ENCODE data around the gene RAB11B. TPM values are rescaled to one million over a fixed set of nuclear protein-coding genes. Genes with fewer than 3 reads are reported as not detected.
A peak's percentile ranks its signal among the peaks of the same experiment; 100 is the strongest.

The RAB11B gene
- total and polyA plus RNA-seq, 2 of the 13 experiments (the other 11 are each of a cell fraction or from before 2014, with no cell fraction given), result 6.0 to 28.4 TPM

DNA sequence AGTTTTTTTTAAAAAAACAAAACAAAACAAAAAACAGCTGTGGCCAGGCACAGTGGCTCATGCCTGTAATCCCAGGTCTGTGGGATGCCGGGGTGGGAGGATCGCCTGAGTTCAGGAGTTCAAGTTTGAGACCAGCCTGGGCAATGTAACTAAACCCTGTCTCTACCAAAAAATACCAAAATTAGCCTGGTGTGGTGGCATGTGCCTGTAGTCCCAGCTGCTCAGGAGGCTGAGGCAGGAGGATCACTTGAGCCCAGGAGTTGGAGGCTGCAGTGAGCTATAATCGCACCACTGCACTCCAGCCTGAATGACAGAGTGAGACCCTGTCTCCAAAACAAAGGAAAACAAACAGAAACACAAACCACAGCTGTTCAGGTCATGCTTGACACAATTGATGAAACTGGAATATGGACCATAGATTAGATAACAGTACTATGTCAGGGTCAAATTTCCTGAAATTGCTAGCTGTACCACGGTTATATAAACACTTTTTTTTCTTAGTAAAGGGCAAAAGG, 33.1 kb upstream of the RAB11B start (continued):
- TF ChIP-seq ZSCAN21 (CRISPR knock-in tag; IDR thresholded peaks at IDR 0.05; ENCODE audit: borderline replicate concordance) (peak; percentile 43; the same call in 1 of the 2 replicates), ZNF704 (CRISPR knock-in tag; IDR thresholded peaks at IDR 0.05; ENCODE audit: borderline replicate concordance) (no peak), RBFOX2 (IDR thresholded peaks at IDR 0.05; ENCODE audit: low read depth, low read length) (no peak), ZNF772 (CRISPR knock-in tag; IDR thresholded peaks at IDR 0.05) (peak; percentile 84), PHB2 (IDR thresholded peaks at IDR 0.05; ENCODE audit: partially characterized antibody) (no peak), HNF4G (IDR thresholded peaks at IDR 0.05; ENCODE audit: borderline replicate concordance, low read depth, low read length) (peak; percentile 92), HNF4G (CRISPR knock-in tag; IDR thresholded peaks at IDR 0.05; ENCODE audit: borderline replicate concordance, low read depth) (peak; percentile 92), ZNF839 (CRISPR knock-in tag; IDR thresholded peaks at IDR 0.05; ENCODE audit: borderline replicate concordance) (no peak), ATF4 (CRISPR knock-in tag; IDR thresholded peaks at IDR 0.05) (peak in 1 of 2 experiments; percentile 84; a peak in 2 of 4 replicates), ZNF781 (CRISPR knock-in tag; IDR thresholded peaks at IDR 0.05; ENCODE audit: borderline replicate concordance, not compliant biosample characterization) (peak; percentile 34), ZNF777 (CRISPR knock-in tag; IDR thresholded peaks at IDR 0.05) (no peak), RCOR2 (CRISPR knock-in tag; IDR thresholded peaks at IDR 0.05) (peak; percentile 99), SP140L (CRISPR knock-in tag; IDR thresholded peaks at IDR 0.05; ENCODE audit: borderline replicate concordance) (no peak), SNAI1 (CRISPR knock-in tag; IDR thresholded peaks at IDR 0.05; ENCODE audit: borderline replicate concordance) (no peak), IKZF1 (IDR thresholded peaks at IDR 0.05) (no peak), KAT8 (CRISPR knock-in tag; IDR thresholded peaks at IDR 0.05) (peak; percentile 84), SIX4 (CRISPR knock-in tag; IDR thresholded peaks at IDR 0.05) (peak; percentile 98), AFF4 (CRISPR knock-in tag; IDR thresholded peaks at IDR 0.05) (no peak), TBP (CRISPR knock-in tag; IDR thresholded peaks at IDR 0.05) (no peak), ZNF230 (CRISPR knock-in tag; IDR thresholded peaks at IDR 0.05) (0 out of 2 replicates have a peak, but pooled peaks have one; percentile 54), ASH2L (IDR thresholded peaks at IDR 0.05; ENCODE audit: insufficient read length, low read depth, low read length) (no peak)
- TF ChIP-seq, protein P1, sequence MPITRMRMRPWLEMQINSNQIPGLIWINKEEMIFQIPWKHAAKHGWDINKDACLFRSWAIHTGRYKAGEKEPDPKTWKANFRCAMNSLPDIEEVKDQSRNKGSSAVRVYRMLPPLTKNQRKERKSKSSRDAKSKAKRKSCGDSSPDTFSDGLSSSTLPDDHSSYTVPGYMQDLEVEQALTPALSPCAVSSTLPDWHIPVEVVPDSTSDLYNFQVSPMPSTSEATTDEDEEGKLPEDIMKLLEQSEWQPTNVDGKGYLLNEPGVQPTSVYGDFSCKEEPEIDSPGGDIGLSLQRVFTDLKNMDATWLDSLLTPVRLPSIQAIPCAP (CRISPR knock-in tag; IDR thresholded peaks at IDR 0.05; ENCODE audit: low read depth), result no peak
- TF ChIP-seq, protein P2, sequence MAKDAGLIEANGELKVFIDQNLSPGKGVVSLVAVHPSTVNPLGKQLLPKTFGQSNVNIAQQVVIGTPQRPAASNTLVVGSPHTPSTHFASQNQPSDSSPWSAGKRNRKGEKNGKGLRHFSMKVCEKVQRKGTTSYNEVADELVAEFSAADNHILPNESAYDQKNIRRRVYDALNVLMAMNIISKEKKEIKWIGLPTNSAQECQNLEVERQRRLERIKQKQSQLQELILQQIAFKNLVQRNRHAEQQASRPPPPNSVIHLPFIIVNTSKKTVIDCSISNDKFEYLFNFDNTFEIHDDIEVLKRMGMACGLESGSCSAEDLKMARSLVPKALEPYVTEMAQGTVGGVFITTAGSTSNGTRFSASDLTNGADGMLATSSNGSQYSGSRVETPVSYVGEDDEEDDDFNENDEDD (CRISPR knock-in tag; IDR thresholded peaks at IDR 0.05; ENCODE audit: borderline replicate concordance), result no peak
